ENCODE data around the gene CD19.
"Not testable (repeated sequence)": the region's sequence is repeated elsewhere in the genome, so short reads cannot be mapped to it uniquely, and the experiment has no call there.

The CD19 gene

DNA sequence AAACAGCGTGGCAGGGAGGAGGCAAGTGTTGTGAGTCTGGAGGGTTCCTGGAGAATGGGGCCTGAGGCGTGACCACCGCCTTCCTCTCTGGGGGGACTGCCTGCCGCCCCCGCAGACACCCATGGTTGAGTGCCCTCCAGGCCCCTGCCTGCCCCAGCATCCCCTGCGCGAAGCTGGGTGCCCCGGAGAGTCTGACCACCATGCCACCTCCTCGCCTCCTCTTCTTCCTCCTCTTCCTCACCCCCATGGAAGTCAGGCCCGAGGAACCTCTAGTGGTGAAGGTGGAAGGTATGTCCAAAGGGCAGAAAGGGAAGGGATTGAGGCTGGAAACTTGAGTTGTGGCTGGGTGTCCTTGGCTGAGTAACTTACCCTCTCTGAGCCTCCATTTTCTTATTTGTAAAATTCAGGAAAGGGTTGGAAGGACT lies at the start of gene CD19:
CD19 (plus strand) TSS at position 171 of the 425 bp plus-strand sequence; CDS start at position 201, 30 bp downstream.
- Mint-ChIP-seq H3K4me1 (ENCODE audit: low read depth) (peaks cover 12% of the 10 kb centered on the region), H3K4me3 (no peak within 1 kb of the TSS)
- DNase-seq (ENCODE audit: low spot score) = no peak

GRCh38 chr16:28882551-28883160 lies 49.1 kb upstream of the CD19 start:
- Mint-ChIP-seq H3K36me3 (ENCODE audit: low read depth) (no peaks in the 10 kb centered on the region), H3K4me1 (ENCODE audit: low read depth) (peaks cover 18% of the 10 kb centered on the region), H3K27ac (no peak overlapping the region), H3K27me3 (ENCODE audit: low read depth) (peaks cover 4% of the 10 kb centered on the region), H3K4me3 (no peak overlapping the region), H3K9me3 (no peaks in the 10 kb centered on the region)
- DNase-seq (ENCODE audit: low spot score) = no peak

More for the DNA sequence above, at the start of gene CD19:
- Mint-ChIP-seq H3K9me3 (no peaks in the 10 kb centered on the region), H3K27ac (peak within 1 kb of the TSS; percentile 1), H3K36me3 (ENCODE audit: low read depth) (no peaks in the 10 kb centered on the region), H3K27me3 (ENCODE audit: low read depth) (no peaks in the 10 kb centered on the region)

- H3K4me1 Mint-ChIP-seq (ENCODE audit: low read depth) = peaks cover 15% of the 10 kb centered on the region
Measured at GRCh38 chr16:28883221-28883996, 48.4 kb upstream of the CD19 start.

GRCh38 chr16:28884045-28884444 lies 47.7 kb upstream of the CD19 start:
- Mint-ChIP-seq H3K4me3 (no peak overlapping the region), H3K4me1 (ENCODE audit: low read depth) (peaks cover 11% of the 10 kb centered on the region), H3K36me3 (ENCODE audit: low read depth) (no peaks in the 10 kb centered on the region), H3K27ac (no peak overlapping the region), H3K27me3 (ENCODE audit: low read depth) (peaks cover 4% of the 10 kb centered on the region), H3K9me3 (no peaks in the 10 kb centered on the region)
- no peak for DNase-seq (ENCODE audit: low spot score)

More at GRCh38 chr16:28883221-28883996, 48.4 kb upstream of the CD19 start:
- Mint-ChIP-seq H3K4me3 (no peak overlapping the region), H3K9me3 (no peaks in the 10 kb centered on the region), H3K27me3 (ENCODE audit: low read depth) (peaks cover 4% of the 10 kb centered on the region), H3K27ac (no peak overlapping the region), H3K36me3 (ENCODE audit: low read depth) (no peaks in the 10 kb centered on the region)
- no peak for DNase-seq (ENCODE audit: low spot score)

DNA sequence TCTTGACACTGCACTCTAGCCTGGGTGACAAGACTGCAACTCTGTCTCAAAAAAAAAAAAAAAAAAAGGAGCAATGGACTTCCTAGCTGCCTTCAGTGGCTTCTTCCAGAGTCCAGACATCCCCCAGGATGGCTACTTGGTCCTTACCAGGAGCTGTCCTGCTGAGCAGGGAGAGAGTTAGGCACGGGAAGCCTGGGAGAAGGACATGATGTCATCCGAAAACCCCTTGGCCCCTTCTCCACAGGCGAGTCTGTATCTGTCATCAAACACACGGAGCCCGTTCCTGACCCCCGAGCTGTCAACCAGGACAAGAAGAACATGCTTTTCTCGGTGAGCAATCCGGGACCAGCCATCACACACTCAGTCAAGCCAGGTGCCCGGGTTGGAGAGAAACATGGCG lies 44.8 kb upstream of the CD19 start:
- Mint-ChIP-seq H3K9me3 (no peaks in the 10 kb centered on the region), H3K4me1 (ENCODE audit: low read depth) (no peaks in the 10 kb centered on the region), H3K27me3 (ENCODE audit: low read depth) (no peaks in the 10 kb centered on the region), H3K27ac (no peak overlapping the region), H3K36me3 (ENCODE audit: low read depth) (no peaks in the 10 kb centered on the region), H3K4me3 (no peak overlapping the region)
- DNase-seq (ENCODE audit: low spot score) = no peak

GRCh38 chr16:28890355-28890754 lies 41.4 kb upstream of the CD19 start:
- H3K9me3 Mint-ChIP-seq; H3K27me3 Mint-ChIP-seq (ENCODE audit: low read depth); H3K4me1 Mint-ChIP-seq (ENCODE audit: low read depth); DNase-seq (ENCODE audit: low spot score); H3K36me3 Mint-ChIP-seq (ENCODE audit: low read depth); H3K4me3 Mint-ChIP-seq; H3K27ac Mint-ChIP-seq: not testable (repeated sequence)

GRCh38 chr16:28891964-28892890 lies 39.5 kb upstream of the CD19 start:
- no peaks in the 10 kb centered on the region for H3K4me1 Mint-ChIP-seq (ENCODE audit: low read depth)
- DNase-seq (ENCODE audit: low spot score) = no peak
- H3K4me3 Mint-ChIP-seq = no peak overlapping the region
- H3K27ac Mint-ChIP-seq = no peak overlapping the region
- H3K36me3 Mint-ChIP-seq (ENCODE audit: low read depth) = no peaks in the 10 kb centered on the region
- no peaks in the 10 kb centered on the region for H3K27me3 Mint-ChIP-seq (ENCODE audit: low read depth)
- no peaks in the 10 kb centered on the region for H3K9me3 Mint-ChIP-seq

DNA sequence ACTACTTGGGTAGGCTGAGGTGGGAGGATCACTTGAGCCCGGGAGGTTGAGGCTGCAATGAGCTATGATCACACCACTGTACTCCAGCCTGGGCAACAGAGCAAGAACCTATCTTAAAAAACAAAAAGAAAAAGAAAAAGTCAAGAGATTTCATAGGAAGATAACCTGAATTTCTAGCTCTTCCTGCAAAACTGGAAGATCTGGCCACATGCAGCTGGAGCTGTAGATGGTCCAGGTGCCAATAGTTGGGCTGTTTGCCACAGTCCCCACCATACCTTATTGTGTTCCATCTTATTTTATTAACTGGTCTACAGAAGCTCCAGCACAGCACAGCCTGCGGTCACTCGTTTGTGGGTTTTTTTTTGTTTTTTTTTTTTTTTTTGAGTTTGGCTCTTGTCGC lies 38.5 kb upstream of the CD19 start:
- Mint-ChIP-seq H3K36me3 (ENCODE audit: low read depth) (no peaks in the 10 kb centered on the region), H3K27me3 (ENCODE audit: low read depth) (no peaks in the 10 kb centered on the region), H3K27ac (no peak overlapping the region), H3K4me3 (no peak overlapping the region), H3K4me1 (ENCODE audit: low read depth) (no peaks in the 10 kb centered on the region), H3K9me3 (no peaks in the 10 kb centered on the region)
- no peak for DNase-seq (ENCODE audit: low spot score)

DNA sequence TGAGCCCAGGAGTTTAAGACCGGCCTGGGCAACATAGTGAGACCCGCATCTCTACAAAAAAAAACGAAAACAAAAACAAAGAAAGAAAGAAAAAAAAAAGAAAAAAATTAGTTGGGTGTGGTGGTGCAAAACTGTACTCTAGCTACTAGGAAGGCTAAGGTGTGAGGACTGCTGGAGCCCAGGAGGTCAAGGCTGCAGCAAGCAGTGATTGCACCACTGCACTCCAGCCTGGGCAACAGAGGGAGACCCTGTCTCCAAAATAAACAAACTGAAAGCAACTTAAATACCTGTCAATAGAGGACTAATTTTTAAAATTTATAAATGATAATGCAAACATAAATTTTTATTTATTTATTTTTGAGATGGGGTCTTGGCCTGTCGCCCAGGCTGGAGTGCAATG lies 36.2 kb upstream of the CD19 start:
- Mint-ChIP-seq H3K27ac (no peak overlapping the region), H3K9me3 (no peaks in the 10 kb centered on the region), H3K4me1 (ENCODE audit: low read depth) (no peaks in the 10 kb centered on the region), H3K36me3 (ENCODE audit: low read depth) (no peaks in the 10 kb centered on the region), H3K4me3 (no peak overlapping the region), H3K27me3 (ENCODE audit: low read depth) (no peaks in the 10 kb centered on the region)
- no peak for DNase-seq (ENCODE audit: low spot score)

- Mint-ChIP-seq H3K27ac (no peak overlapping the region), H3K27me3 (ENCODE audit: low read depth) (no peaks in the 10 kb centered on the region), H3K4me1 (ENCODE audit: low read depth) (no peaks in the 10 kb centered on the region), H3K9me3 (no peaks in the 10 kb centered on the region), H3K4me3 (no peak overlapping the region), H3K36me3 (ENCODE audit: low read depth) (no peaks in the 10 kb centered on the region)
- no peak for DNase-seq (ENCODE audit: low spot score)
Measured at GRCh38 chr16:28897826-28898225, 33.9 kb upstream of the CD19 start.

GRCh38 chr16:28898266-28898665 lies 33.5 kb upstream of the CD19 start:
- Mint-ChIP-seq H3K27ac (no peak overlapping the region), H3K4me1 (ENCODE audit: low read depth) (no peaks in the 10 kb centered on the region), H3K4me3 (no peak overlapping the region), H3K9me3 (no peaks in the 10 kb centered on the region), H3K27me3 (ENCODE audit: low read depth) (no peaks in the 10 kb centered on the region), H3K36me3 (ENCODE audit: low read depth) (no peaks in the 10 kb centered on the region)
- no peak for DNase-seq (ENCODE audit: low spot score)

DNA sequence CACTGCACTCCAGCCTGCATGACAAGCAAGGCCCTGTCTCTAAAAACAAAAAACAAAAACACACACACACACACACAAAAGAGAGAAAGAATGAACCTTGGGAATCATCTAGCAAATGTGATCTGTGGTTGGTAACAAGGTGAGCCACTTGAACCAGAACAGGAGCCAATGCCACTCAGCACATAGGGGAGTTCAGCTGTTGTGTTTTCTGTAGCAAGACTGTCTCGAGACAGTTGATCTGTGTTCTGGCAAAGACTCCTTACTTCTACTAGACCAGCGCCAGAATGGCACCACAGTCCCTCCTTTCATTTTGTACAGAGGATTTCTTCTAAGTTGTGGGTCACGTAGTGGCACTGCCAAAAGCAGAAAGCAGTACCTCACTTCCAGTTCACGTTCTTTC lies 32.8 kb upstream of the CD19 start:
- Mint-ChIP-seq H3K4me3 (no peak overlapping the region), H3K9me3 (no peaks in the 10 kb centered on the region), H3K4me1 (ENCODE audit: low read depth) (no peaks in the 10 kb centered on the region), H3K36me3 (ENCODE audit: low read depth) (no peaks in the 10 kb centered on the region), H3K27me3 (ENCODE audit: low read depth) (no peaks in the 10 kb centered on the region), H3K27ac (no peak overlapping the region)
- no peak for DNase-seq (ENCODE audit: low spot score)

- Mint-ChIP-seq H3K9me3 (no peaks in the 10 kb centered on the region), H3K4me1 (ENCODE audit: low read depth) (no peaks in the 10 kb centered on the region), H3K4me3 (no peak overlapping the region), H3K36me3 (ENCODE audit: low read depth) (no peaks in the 10 kb centered on the region), H3K27me3 (ENCODE audit: low read depth) (no peaks in the 10 kb centered on the region), H3K27ac (no peak overlapping the region)
- DNase-seq (ENCODE audit: low spot score) = no peak
Measured at GRCh38 chr16:28899882-28900590, 31.7 kb upstream of the CD19 start.

Measured in T-helper 2 cell treated with Interferon-gamma antibody and Interleukin-4, amounts not matched to agents 5 μg/mL and 100 μg/mL, for 36 hours (primary cell).